T-helper 9 cell (primary cell): ENCODE results near the gene B3GAT1.

Experiments
- DNase-seq: peaks from one replicate; pipeline ENCODE4 v3.0.0-alpha.2; 2020

The B3GAT1 gene

GRCh38 chr11:134371436-134372185 is 40.4 kb downstream of the B3GAT1 start:
- DNase-seq = no peak

- DNase-seq = no peak
Observed at GRCh38 chr11:134370526-134371435, 41.3 kb downstream of the B3GAT1 start.

- no peak for DNase-seq
Observed at GRCh38 chr11:134369656-134370525, 42.2 kb downstream of the B3GAT1 start.

- no peak for DNase-seq
Observed at GRCh38 chr11:134367781-134368180, 44.3 kb downstream of the B3GAT1 start.

GRCh38 chr11:134366254-134366653 is 45.8 kb downstream of the B3GAT1 start:
- no peak for DNase-seq

GRCh38 chr11:134365011-134365925 is 46.8 kb downstream of the B3GAT1 start:
- DNase-seq = no peak

- no peak for DNase-seq
Observed at GRCh38 chr11:134364261-134364660, 47.8 kb downstream of the B3GAT1 start.

GRCh38 chr11:134363592-134363991 is 48.5 kb downstream of the B3GAT1 start:
- no peak for DNase-seq

GRCh38 chr11:134363161-134363560 is 48.9 kb downstream of the B3GAT1 start:
- DNase-seq = no peak

- DNase-seq = no peak
Observed at GRCh38 chr11:134362192-134362901, 49.7 kb downstream of the B3GAT1 start.

- DNase-seq = no peak
Observed at GRCh38 chr11:134361661-134362060, 50.4 kb downstream of the B3GAT1 start.

GRCh38 chr11:134360050-134360835 is 51.8 kb downstream of the B3GAT1 start:
- peak; percentile 60 for DNase-seq

GRCh38 chr11:134359646-134360045 is 52.4 kb downstream of the B3GAT1 start:
- no peak for DNase-seq

- DNase-seq = no peak
Observed at GRCh38 chr11:134358856-134359490, 53.1 kb downstream of the B3GAT1 start.

GRCh38 chr11:134358165-134358855 is 53.7 kb downstream of the B3GAT1 start:
- DNase-seq = no peak

- DNase-seq = no peak
Observed at GRCh38 chr11:134357545-134357839, 54.5 kb downstream of the B3GAT1 start.

- no peak for DNase-seq
Observed at GRCh38 chr11:134356656-134357544, 55.1 kb downstream of the B3GAT1 start.

- no peak for DNase-seq
Observed at GRCh38 chr11:134355656-134356055, 56.4 kb downstream of the B3GAT1 start.
